GM10847 (cell line): Measurements from ENCODE around the gene HMBS.

ENCODE experiments used
- POLR2A ChIP-seq: IDR thresholded peaks from 2 replicates; pipeline ENCODE4 v1.6.1; 2011; ENCODE audit not compliant: insufficient read length; ENCODE audit errors: extremely low read depth

The HMBS gene

DNA sequence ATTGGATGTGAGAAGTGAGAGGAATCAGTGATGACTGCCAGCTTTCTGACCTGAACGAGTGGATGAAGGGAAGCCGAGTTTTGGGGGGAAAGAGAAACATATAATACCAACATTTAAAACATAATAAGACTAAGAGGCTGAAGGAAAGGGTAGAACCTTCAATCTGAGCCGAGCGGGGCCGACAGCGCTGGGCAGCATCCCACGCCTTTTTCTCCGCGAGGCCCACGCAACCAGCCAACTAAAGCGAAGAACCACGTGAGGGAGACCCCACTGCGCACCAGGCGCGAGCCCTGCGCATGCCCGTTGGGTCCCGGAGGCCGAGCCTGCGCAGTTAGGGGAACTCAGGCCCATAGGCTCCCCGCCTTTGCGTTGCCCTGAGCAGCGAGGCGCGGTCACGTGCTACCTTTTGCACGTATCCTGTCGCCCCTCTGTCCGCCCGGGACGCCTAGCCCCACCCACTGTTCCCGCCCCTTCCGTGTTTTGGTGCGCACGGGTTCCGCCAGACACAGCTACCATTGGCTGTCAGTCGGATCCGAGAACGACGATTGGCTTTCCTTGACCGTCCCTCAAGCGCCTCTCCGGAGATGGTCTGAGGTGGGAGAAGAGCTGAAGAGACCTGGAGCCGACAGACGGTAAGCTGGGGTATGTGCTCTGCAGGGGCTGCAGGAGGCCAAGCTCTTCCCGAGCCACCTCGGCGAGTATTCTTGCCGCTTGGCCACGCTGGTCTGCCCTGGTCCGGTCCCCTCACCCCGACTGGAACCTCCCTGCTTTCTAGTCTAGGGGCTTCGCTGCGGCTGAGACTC is 36.5 kb downstream of the HMBS start, which contains the start of gene HINFP:
HINFP (plus strand) TSS at position 573 of the 803 bp plus-strand sequence. CDS start 5,365 bp downstream, outside the sequence.
- no peak for TF ChIP-seq POLR2A

DNA sequence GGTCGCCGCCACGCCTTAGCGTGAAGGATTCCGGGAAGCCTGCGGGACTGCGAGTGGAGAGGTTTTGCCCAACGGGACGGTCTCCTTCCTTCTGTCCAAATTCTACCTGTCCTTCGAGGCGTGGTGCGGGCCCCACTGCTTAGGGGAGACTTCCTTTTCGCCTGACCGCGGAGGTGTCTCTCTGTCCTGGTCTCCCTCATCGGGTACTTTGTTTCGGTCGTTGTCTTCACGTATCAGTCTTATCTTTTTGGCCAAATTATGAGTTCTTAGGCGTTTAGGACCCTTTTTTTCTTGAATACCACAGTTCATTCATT is 37.1 kb downstream of the HMBS start:
- no peak for TF ChIP-seq POLR2A

DNA sequence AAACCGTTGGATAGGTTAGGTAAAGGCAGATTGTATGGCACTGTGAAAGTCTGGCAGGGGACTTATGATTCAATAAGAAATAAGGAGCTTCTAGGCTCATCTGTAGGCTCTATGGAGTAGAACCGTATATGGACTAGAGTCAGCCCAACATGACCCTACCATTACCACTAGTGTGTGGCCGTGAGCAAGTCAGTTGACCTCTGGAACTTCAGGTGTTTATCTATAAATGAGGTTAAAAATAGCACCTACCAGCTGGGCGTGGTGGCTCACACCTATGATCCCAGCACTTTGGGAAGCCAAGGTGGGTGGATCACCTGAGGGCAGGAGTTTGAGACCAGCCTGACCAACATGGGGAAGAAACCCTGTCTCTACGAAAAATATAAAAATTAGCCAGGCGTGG is 41.1 kb downstream of the HMBS start:
- no peak for TF ChIP-seq POLR2A

DNA sequence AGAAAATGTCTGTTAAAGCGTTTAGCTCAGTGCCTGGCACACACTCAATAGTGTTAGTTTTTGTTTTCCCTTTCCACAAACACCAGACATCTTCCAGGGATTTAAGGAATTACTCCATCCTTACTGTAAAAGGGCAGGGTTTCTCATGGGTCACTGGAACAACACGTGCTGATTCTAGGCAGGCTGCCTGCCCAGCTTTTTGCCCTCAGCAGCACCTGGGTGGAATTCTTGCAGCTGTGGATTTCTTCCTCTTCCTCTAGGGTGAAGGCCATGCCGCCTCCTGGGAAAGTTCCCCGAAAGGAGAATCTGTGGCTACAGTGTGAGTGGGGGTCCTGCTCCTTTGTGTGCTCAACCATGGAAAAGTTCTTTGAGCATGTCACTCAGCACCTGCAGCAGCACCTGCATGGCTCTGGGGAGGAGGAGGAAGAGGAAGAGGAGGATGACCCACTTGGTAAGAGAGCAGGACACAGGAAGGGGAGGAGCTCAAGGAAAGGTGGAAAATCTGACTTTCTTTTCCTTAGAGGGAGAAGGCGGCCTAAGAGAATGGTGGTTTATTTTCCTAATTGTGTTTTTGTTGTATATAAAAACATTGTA is 42.1 kb downstream of the HMBS start:
- no peak for TF ChIP-seq POLR2A

DNA sequence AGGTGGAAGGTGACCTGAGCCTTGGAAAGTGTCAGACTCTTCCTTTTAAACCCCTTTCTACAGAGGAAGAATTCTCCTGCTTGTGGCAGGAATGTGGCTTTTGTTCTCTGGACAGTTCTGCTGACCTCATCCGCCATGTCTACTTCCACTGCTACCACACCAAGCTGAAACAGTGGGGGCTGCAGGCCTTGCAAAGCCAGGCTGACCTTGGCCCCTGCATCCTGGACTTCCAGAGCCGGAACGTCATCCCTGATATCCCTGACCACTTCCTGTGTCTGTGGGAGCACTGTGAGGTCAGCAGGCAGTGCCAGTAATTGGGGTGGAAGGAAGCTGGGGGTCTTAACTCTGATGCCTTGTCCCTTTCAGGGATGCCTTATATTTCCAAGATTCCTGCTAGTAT is 46.0 kb downstream of the HMBS start:
- no peak for TF ChIP-seq POLR2A

DNA sequence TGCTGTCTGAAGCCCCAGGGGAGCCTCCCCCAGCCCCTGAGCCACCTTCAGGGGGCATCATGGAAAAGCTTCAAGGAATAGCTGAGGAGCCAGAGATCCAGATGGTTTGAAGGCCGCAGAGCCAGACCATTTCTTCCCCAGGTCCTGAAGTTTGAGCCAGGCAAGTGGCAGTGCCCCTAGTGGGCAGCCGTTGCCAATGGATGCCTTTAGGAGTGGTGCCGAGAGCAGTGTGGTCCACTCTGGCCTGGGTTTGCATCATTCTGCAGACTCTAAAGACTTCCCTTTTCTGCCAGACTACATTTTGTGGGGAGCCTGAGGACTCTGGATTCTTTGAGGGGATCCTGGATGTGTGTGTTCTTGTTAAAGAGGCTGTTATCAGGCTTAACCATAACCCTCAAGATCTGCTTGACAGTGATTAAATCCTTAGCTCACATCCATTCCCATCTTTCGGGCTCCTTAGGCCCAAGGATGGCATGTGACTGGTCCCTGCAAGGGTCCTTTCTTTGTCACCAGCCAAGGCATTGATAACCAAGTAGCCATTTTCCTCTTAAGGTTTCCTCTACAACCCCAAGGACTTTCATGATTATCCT is 49.8 kb downstream of the HMBS start:
- no peak for TF ChIP-seq POLR2A
